Upper lobe of left lung (tissue), 6 donors: ENCODE data around the gene LZTFL1. TPM values are rescaled to one million over a fixed set of nuclear protein-coding genes. Genes with fewer than 3 reads are reported as not detected.
A peak's percentile ranks its signal among the peaks of the same experiment; 100 is the strongest.

Experiments
- ATAC-seq, 2 donors: fragments of 200-7000 bp; cut with Tn5 transposase; one replicate each; pipeline ENCODE4 v1.9.1; 2022; ENCODE audit warnings: mild to moderate bottlenecking in 2 of 2, moderate library complexity in 2 of 2; ENCODE audit not compliant: low FRiP score in 2 of 2
- DNase-seq, 2 donors: peaks; one replicate each; pipeline ENCODE4 v3.0.0-alpha.2; 2019 to 2020
- H3K27ac ChIP-seq, 4 donors: fragments of 200-600 bp; sonication (generic); one replicate each; pipeline ENCODE4 v1.5.1; 2016 to 2019
- H3K27me3 ChIP-seq, 4 donors: fragments of 200-600 bp; sonication (generic); one replicate each; pipeline ENCODE4 v1.5.1; 2017 to 2019
- H3K36me3 ChIP-seq, 4 donors: fragments of 200-600 bp; sonication (generic); one replicate each; pipeline ENCODE4 v1.5.1; 2016 to 2019
- H3K4me1 ChIP-seq, 4 donors: fragments of 200-600 bp; sonication (generic); one replicate each; pipeline ENCODE4 v1.5.1; 2018 to 2019
- H3K4me3 ChIP-seq, 4 donors: fragments of 200-600 bp; sonication (generic); one replicate each; pipeline ENCODE4 v1.5.1; 2017 to 2019; ENCODE audit warnings: mild to moderate bottlenecking in 2 of 4, moderate library complexity in 1 of 4
- H3K9me3 ChIP-seq, 4 donors: fragments of 200-600 bp; sonication (generic); one replicate each; pipeline ENCODE4 v1.5.1; 2018 to 2019
- EP300 ChIP-seq, 4 donors: sonication (generic); formaldehyde crosslinking; IDR thresholded peaks; one replicate each; pipeline ENCODE4 v1.5.1; 2017; ENCODE audit warnings: antibody characterized with exemption in 4 of 4, control low read depth in 2 of 4
- POLR2A ChIP-seq, 4 donors: fragments of 450-650 bp; IDR thresholded peaks; one replicate each; pipeline ENCODE4 v1.5.1; 2016 to 2017; ENCODE audit warnings: antibody characterized with exemption in 4 of 4, mild to moderate bottlenecking in 2 of 4
- POLR2AphosphoS5 ChIP-seq, 2 donors: sonication (generic); formaldehyde crosslinking; IDR thresholded peaks; one replicate each; pipeline ENCODE4 v1.5.1; 2017; ENCODE audit warnings: antibody characterized with exemption in 2 of 2
- WGBS, 2 donors: methylation state at CpG; one replicate each; pipeline ENCODE4 v1.1.5; 2017 to 2018; 5-methylcytosine and 5-hydroxymethylcytosine counted together
- total RNA-seq, 6 donors: library from RNA; depleted of rRNA in 4 of 6; stranded (reverse); fragments of >200 nt in 4 of 6; gene quantifications; one replicate each; pipeline versions ENCODE4 v1.1.0 to v1.2.1, GENCODE V29; 2016 to 2021
- TF ChIP-seq, protein P1 (sequence below), 6 experiments: fragments of 450-650 bp in 4 of 6; fragments of 200-600 bp in 2 of 6; sonication (generic) in 2 of 6; IDR thresholded peaks; one replicate each; pipeline ENCODE4 v1.5.1; 2016 to 2019; ENCODE audit warnings: antibody characterized with exemption in 6 of 6
- donor health status: DM: no; HTN: no; CAD: no; lungs with moderate emphysema.
- donor health status: DM: no; HTN: yes; CAD: no; lungs with severe emphysema.

LZTFL1 gene
- total RNA-seq, 6 donors from 2014 or later, result 19.9 to 51.7 (median 31.3) TPM

DNA sequence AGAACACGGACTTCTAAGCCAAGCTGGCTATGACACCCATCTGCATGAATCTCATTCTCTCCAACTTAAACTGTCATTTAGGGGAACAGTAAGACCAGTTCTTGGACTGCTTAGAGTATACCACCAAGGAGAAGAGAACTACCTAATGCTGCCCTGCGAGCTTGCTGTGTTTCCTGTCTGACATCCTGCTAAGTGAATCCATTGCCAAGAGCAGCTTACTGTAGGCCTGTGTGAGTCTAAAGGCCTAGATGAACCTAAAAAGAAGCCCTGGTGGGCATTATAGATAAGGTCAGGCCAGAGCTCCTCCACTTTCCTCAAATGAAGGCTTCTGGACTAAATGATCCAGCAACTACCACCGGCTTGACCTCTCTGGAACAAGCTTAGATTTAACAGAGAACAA, 15.0 kb downstream of the LZTFL1 start:
- Histone ChIP-seq H3K27me3 (no peaks in the 10 kb centered on the region), H3K36me3 (peaks cover 3 to 85% (median 44%) of the 10 kb centered on the region in 4 donors), H3K4me1 (no peaks in the 10 kb centered on the region), H3K4me3 (no peak overlapping the region), H3K9me3 (no peaks in the 10 kb centered on the region), H3K27ac (no peak overlapping the region)
- 89 to 92% methylated on average over 3 of the region's 3 CpGs for WGBS, 2 donors
- TF ChIP-seq POLR2A (IDR thresholded peaks at IDR 0.05), result no peak
- no peak for TF ChIP-seq EP300 (IDR thresholded peaks at IDR 0.05)
- no peak for TF ChIP-seq POLR2AphosphoS5 (IDR thresholded peaks at IDR 0.05)
- TF ChIP-seq, protein P1, sequence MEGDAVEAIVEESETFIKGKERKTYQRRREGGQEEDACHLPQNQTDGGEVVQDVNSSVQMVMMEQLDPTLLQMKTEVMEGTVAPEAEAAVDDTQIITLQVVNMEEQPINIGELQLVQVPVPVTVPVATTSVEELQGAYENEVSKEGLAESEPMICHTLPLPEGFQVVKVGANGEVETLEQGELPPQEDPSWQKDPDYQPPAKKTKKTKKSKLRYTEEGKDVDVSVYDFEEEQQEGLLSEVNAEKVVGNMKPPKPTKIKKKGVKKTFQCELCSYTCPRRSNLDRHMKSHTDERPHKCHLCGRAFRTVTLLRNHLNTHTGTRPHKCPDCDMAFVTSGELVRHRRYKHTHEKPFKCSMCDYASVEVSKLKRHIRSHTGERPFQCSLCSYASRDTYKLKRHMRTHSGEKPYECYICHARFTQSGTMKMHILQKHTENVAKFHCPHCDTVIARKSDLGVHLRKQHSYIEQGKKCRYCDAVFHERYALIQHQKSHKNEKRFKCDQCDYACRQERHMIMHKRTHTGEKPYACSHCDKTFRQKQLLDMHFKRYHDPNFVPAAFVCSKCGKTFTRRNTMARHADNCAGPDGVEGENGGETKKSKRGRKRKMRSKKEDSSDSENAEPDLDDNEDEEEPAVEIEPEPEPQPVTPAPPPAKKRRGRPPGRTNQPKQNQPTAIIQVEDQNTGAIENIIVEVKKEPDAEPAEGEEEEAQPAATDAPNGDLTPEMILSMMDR (IDR thresholded peaks at IDR 0.05), result no peak
- DNase-seq (no peak), ATAC-seq (no peak)

DNA sequence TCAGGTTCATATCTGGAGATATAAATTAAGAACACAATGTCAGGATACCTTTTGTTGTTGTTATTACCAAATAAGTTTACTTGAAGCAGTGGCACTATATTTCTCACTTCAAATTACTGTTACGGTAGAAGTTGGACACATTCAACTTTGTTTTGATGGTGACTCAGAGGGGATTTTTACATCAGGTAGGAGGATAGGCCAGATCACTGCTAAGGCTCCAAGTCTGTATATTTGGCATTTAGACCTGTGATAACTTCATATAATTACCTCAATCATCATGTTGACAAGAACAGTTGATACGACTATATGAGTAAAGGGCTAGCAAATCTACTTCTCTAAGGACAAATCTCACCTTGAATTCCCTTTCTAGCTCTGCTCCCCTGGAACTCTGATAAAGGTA, 15.6 kb downstream of the LZTFL1 start:
- TF ChIP-seq POLR2AphosphoS5 (IDR thresholded peaks at IDR 0.05) (no peak), POLR2A (IDR thresholded peaks at IDR 0.05) (no peak), EP300 (IDR thresholded peaks at IDR 0.05) (no peak)
- TF ChIP-seq, protein P1 (IDR thresholded peaks at IDR 0.05), result no peak
- DNase-seq, result no peak
- Histone ChIP-seq H3K36me3 (peaks cover 3 to 86% (median 39%) of the 10 kb centered on the region in 4 donors), H3K9me3 (no peaks in the 10 kb centered on the region), H3K4me3 (no peak overlapping the region), H3K27ac (no peak overlapping the region), H3K4me1 (no peaks in the 10 kb centered on the region), H3K27me3 (no peaks in the 10 kb centered on the region)
- WGBS, 2 donors, result 65 to 75% methylated on average over 2 of the region's 2 CpGs
- no peak for ATAC-seq

GRCh38 chr3:45821127-45821526, 20.8 kb downstream of the LZTFL1 start:
- TF ChIP-seq POLR2A (IDR thresholded peaks at IDR 0.05) (no peak), POLR2AphosphoS5 (IDR thresholded peaks at IDR 0.05) (no peak), EP300 (IDR thresholded peaks at IDR 0.05) (no peak)
- TF ChIP-seq, protein P1 (IDR thresholded peaks at IDR 0.05), result no peak
- WGBS, 2 donors, result 95% methylated on average over 1 of the region's 1 CpG
- no peaks in the 10 kb centered on the region for H3K9me3 ChIP-seq
- DNase-seq (no peak), ATAC-seq (no peak)
- H3K27me3 ChIP-seq, result no peaks in the 10 kb centered on the region
- H3K36me3 ChIP-seq, result peaks cover 3 to 51% (median 16%) of the 10 kb centered on the region in 4 donors
- peaks cover 0 to 12% (median 7%) of the 10 kb centered on the region in 4 donors for H3K4me1 ChIP-seq
- H3K27ac ChIP-seq, result no peak overlapping the region
- H3K4me3 ChIP-seq, result no peak overlapping the region

DNA sequence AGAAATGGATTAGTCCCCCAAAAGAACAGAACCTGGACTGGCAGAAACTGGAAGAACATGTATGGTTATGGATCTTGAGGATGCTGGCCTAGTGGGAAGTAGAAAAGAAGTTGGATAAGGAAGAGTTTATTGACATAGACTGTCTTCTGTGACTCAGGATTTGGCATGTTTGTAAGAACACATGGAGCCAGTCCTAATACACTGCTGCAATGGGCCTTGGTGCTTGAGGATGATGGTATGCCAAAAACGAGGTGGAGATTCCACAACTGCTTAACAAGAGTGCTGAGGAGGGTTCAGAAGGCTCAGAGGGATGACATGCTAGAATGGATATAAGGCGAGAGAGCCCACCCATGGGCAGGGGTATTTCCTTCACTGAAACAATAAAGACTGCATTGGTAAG, 22.4 kb downstream of the LZTFL1 start:
- peaks cover 0 to 12% (median 7%) of the 10 kb centered on the region in 4 donors for H3K4me1 ChIP-seq
- TF ChIP-seq EP300 (IDR thresholded peaks at IDR 0.05), result no peak
- TF ChIP-seq POLR2AphosphoS5 (IDR thresholded peaks at IDR 0.05), result no peak
- TF ChIP-seq, protein P1 (IDR thresholded peaks at IDR 0.05), result no peak
- TF ChIP-seq POLR2A (IDR thresholded peaks at IDR 0.05), result no peak
- no peak overlapping the region for H3K4me3 ChIP-seq
- H3K27ac ChIP-seq, result no peak overlapping the region
- no peaks in the 10 kb centered on the region for H3K27me3 ChIP-seq
- WGBS, 2 donors, result 79 to 89% methylated on average over 2 of the region's 2 CpGs
- ATAC-seq (peak in 1 of 2 donors; percentile 36), DNase-seq (no peak)
- H3K9me3 ChIP-seq, result no peaks in the 10 kb centered on the region
- H3K36me3 ChIP-seq, result peaks cover 3 to 36% (median 8%) of the 10 kb centered on the region in 4 donors
